ENCODE measurements around the gene UPB1.

Gene UPB1

GRCh38 chr22:24553597-24554312 is 58.6 kb downstream of the UPB1 start:
- no peak for DNase-seq (ENCODE audit: low read depth)

GRCh38 chr22:24554313-24555164 is 59.4 kb downstream of the UPB1 start, which contains the start of gene GUCD1:
Gene GUCD1 (minus strand): TSS chr22:24555138. CDS start chr22:24554991, 147 bp downstream.
- no peak for TF ChIP-seq CTCF (conservative IDR thresholded peaks at IDR 0.05; ENCODE audit: control insufficient read depth, insufficient read depth, low read depth, low read length)
- peak within 1 kb of the TSS; percentile 93 for H3K4me3 ChIP-seq (ENCODE audit: control insufficient read depth, low read depth, low read length)
- peak; percentile 47 for DNase-seq (ENCODE audit: low read depth)

More at GRCh38 chr22:24553597-24554312, 58.6 kb downstream of the UPB1 start:
- peak overlapping the region; percentile 93 for H3K4me3 ChIP-seq (ENCODE audit: control insufficient read depth, low read depth, low read length)
- TF ChIP-seq CTCF (conservative IDR thresholded peaks at IDR 0.05; ENCODE audit: control insufficient read depth, insufficient read depth, low read depth, low read length) = no peak

- TF ChIP-seq CTCF (conservative IDR thresholded peaks at IDR 0.05; ENCODE audit: control insufficient read depth, insufficient read depth, low read depth, low read length) = no peak
- H3K4me3 ChIP-seq (ENCODE audit: control insufficient read depth, low read depth, low read length) = peak within 1 kb of the TSS; percentile 93
- peak; percentile 97 for DNase-seq (ENCODE audit: low read depth)
These were observed 60.3 kb downstream of the UPB1 start, which contains the start of gene SNRPD3 for GRCh38 chr22:24555165-24556039. Gene SNRPD3 (plus strand): TSS chr22:24555999. CDS start chr22:24557675, 1,676 bp downstream.

- no peak for DNase-seq (ENCODE audit: low read depth)
- H3K4me3 ChIP-seq (ENCODE audit: control insufficient read depth, low read depth, low read length) = no peak overlapping the region
- TF ChIP-seq CTCF (conservative IDR thresholded peaks at IDR 0.05; ENCODE audit: control insufficient read depth, insufficient read depth, low read depth, low read length) = no peak
These were observed 64.3 kb downstream of the UPB1 start for GRCh38 chr22:24559471-24559870.

- no peak for DNase-seq (ENCODE audit: low read depth)
- no peak overlapping the region for H3K4me3 ChIP-seq (ENCODE audit: control insufficient read depth, low read depth, low read length)
- no peak for TF ChIP-seq CTCF (conservative IDR thresholded peaks at IDR 0.05; ENCODE audit: control insufficient read depth, insufficient read depth, low read depth, low read length)
These were observed 68.1 kb downstream of the UPB1 start for GRCh38 chr22:24563246-24563645.
